DOHH2 (cell line): ENCODE results near the gene ADGRL3.

Source experiments
- EZH2phosphoT487 ChIP-seq: fragments of 200-600 bp; sonication (generic); IDR thresholded peaks from 2 replicates; pipeline ENCODE4 v1.6.1; 2017; ENCODE audit warnings: borderline replicate concordance, mild to moderate bottlenecking, antibody characterized with exemption, low read length, moderate library complexity, mixed read lengths
- TF ChIP-seq, protein P1 (sequence below): fragments of 200-600 bp; sonication (generic); IDR thresholded peaks from one replicate; pipeline ENCODE4 v1.5.1; 2014; ENCODE audit warnings: antibody characterized with exemption, mild to moderate bottlenecking, low read depth, low read length; ENCODE audit not compliant: poor library complexity, severe bottlenecking

DNA sequence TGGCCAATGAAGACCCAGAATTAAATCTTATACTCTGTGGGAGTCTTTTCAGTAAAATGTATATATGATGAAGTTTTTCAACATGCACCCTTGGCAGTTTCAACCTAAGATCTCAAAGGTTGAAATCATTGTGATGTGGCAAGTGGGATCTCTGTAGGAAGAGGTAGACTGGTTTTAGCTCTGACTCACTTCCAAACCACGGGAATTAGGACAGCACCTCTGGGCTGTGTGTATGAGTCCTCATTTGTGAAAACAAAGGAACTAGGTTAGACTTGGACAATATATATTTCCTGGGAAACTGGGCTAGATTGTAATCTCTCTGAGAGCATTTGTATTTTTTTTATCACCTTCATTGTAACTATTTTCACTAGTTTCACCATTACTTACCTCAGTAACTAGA lies 333.0 kb downstream of the ADGRL3 start:
- TF ChIP-seq, protein P1, sequence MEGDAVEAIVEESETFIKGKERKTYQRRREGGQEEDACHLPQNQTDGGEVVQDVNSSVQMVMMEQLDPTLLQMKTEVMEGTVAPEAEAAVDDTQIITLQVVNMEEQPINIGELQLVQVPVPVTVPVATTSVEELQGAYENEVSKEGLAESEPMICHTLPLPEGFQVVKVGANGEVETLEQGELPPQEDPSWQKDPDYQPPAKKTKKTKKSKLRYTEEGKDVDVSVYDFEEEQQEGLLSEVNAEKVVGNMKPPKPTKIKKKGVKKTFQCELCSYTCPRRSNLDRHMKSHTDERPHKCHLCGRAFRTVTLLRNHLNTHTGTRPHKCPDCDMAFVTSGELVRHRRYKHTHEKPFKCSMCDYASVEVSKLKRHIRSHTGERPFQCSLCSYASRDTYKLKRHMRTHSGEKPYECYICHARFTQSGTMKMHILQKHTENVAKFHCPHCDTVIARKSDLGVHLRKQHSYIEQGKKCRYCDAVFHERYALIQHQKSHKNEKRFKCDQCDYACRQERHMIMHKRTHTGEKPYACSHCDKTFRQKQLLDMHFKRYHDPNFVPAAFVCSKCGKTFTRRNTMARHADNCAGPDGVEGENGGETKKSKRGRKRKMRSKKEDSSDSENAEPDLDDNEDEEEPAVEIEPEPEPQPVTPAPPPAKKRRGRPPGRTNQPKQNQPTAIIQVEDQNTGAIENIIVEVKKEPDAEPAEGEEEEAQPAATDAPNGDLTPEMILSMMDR, result no peak
- no peak for TF ChIP-seq EZH2phosphoT487
